Astrocyte of the spinal cord (primary cell): ENCODE results near the gene OR6B2.

Experiments
- DNase-seq: peaks from one replicate; pipeline ENCODE4 v3.0.0; 2011; ENCODE audit warnings: low read depth, low spot score
- H3K4me3 ChIP-seq: 2 replicates; pipeline ENCODE4 v1.5.1; 2011; ENCODE audit warnings: low read depth, mild to moderate bottlenecking, low read length, moderate library complexity
- in situ Hi-C: cut with HindIII; loops from 2 replicates; pipeline ENCODE4 v1.10.0; 2017; ENCODE audit warnings: low sequenced_read_pairs
- TF ChIP-seq, protein P1 (sequence below): IDR thresholded peaks from 2 replicates; pipeline ENCODE4 v1.5.1; 2012; ENCODE audit warnings: low read depth, mild to moderate bottlenecking, low read length, inconsistent platforms

Gene OR6B2

DNA sequence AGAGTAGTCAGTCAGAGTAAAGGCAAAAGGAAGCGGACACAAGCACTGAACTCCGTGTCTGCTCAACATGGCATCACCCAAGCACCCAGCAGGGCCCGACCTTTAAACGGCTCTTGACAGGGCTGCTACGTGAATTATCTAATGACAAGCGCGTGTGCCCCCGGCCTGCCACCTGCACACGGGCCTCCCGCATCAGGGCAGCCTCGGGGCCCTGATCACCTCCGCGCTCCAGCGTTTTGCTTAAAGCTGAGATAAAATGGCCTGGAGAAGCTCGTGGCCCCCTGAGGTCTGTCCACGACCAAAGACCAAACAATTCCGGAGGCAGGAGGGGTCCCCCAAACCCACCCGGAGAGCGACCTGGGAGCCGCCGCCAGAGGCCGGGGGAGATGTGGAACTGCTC, 5.5 kb downstream of the OR6B2 start:
- DNase-seq: no peak
- in situ Hi-C loops: no loop called here
- peak overlapping the region; percentile 67 for H3K4me3 ChIP-seq
- TF ChIP-seq, protein P1, sequence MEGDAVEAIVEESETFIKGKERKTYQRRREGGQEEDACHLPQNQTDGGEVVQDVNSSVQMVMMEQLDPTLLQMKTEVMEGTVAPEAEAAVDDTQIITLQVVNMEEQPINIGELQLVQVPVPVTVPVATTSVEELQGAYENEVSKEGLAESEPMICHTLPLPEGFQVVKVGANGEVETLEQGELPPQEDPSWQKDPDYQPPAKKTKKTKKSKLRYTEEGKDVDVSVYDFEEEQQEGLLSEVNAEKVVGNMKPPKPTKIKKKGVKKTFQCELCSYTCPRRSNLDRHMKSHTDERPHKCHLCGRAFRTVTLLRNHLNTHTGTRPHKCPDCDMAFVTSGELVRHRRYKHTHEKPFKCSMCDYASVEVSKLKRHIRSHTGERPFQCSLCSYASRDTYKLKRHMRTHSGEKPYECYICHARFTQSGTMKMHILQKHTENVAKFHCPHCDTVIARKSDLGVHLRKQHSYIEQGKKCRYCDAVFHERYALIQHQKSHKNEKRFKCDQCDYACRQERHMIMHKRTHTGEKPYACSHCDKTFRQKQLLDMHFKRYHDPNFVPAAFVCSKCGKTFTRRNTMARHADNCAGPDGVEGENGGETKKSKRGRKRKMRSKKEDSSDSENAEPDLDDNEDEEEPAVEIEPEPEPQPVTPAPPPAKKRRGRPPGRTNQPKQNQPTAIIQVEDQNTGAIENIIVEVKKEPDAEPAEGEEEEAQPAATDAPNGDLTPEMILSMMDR: no peak

DNA sequence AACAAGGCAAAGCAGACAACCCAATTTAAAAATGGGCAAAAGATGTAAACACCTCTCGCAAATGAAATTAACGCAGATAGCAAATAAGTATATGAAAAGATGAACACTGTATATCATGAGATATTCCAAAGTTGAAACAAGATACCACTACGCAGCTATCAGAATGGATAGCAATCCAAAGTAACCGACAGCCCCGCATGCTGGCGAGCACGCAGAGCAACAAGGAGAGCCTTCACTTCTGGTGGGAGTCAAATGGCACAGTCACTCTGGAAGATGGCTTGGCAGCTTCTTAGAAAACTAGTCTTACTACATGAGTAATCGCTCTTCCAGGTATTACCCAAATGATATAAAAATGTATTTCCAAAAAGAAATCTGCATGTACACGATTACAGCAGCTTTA, 6.4 kb downstream of the OR6B2 start:
- no peak for DNase-seq

DNA sequence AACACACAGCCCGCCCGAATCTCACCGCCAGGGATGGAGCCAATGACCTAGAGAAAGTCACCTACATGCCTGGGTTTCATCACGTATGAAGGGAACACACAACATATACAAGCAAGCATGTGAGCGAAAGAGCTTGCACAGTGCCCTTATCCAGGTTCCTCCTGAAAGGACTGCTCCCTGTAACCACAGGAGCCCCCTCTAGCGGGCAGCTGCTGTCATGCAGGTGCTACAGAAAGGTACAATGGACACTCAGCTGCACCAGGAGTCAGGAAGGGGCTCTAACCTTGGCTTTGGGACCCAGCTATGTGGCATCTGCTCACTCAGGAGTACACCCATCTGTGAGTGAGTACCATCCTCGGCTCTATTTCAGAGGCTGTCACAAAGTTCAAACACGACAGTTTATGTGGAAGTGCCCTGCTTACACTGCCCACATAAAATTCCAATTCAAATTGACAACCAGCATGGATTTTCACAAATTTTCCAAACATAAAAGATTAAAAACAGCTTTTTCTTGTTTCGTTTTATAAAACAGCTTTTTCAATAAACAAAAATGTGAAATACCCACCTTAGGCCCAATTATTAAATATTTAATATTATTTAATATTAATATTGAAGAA, 8.6 kb downstream of the OR6B2 start:
- peak; percentile 60 for DNase-seq
- TF ChIP-seq, protein P1: peak; percentile 98
- in situ Hi-C loops: no loop called here

More for the DNA sequence above, 6.4 kb downstream of the OR6B2 start:
- no peak overlapping the region for H3K4me3 ChIP-seq
- in situ Hi-C loops: no loop called here
- TF ChIP-seq, protein P1: no peak

DNA sequence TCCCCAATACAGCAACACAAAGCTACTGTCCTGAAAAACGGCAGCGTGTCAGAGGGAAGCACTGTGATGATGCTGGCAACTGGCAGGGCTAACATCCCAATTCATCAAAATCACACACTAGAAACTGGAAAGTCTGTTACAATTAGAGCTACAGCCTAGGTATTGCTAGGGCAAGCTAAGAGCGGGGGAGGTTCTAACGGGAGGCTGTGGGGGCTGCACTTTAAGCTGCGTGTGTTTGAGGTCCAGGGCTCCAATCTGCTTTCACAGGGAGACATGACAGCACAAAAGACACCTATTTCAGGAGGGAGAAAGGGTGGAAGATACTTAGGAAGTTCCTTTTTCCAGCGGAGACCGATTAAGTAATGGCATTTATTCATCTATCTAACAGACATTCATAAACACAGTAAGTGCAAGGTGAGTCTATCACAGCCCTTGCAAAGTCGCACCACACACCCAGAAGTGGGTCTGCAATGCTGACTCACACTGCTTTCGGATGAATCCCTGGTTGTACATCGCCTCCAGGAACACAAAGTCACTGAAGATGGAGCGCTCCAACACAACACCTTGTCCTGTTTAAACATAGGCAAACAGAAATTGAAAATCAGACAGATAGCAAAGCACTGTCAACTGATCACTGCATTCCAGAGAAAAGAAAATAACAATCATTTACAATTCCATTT, 12.0 kb downstream of the OR6B2 start:
- TF ChIP-seq, protein P1: no peak
- no peak overlapping the region for H3K4me3 ChIP-seq
- in situ Hi-C loops: no loop called here

More for the DNA sequence above, 8.6 kb downstream of the OR6B2 start:
- no peak overlapping the region for H3K4me3 ChIP-seq

DNA sequence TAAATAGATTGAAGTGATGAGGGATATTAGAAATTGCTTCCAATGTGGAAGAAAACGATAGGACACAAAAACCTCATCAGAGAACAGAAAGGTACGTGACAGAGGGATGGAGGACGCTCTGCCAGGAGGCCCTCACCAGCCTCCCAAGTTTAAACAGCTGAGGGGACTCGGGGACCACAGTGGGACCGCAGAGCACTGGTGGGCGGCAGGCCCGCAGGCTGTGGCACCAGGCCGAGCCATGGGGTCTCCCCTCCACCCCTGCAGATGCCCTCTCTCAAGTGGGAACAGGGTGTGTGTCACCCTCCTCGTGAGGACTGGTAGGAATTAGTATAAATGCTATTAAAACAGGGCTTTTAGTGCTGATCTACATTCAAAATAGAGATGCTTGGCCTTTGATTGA, 15.9 kb downstream of the OR6B2 start:
- TF ChIP-seq, protein P1: no peak
- DNase-seq: no peak
- in situ Hi-C loops: no loop called here
- no peak overlapping the region for H3K4me3 ChIP-seq

More for the DNA sequence above, 12.0 kb downstream of the OR6B2 start:
- DNase-seq: no peak

DNA sequence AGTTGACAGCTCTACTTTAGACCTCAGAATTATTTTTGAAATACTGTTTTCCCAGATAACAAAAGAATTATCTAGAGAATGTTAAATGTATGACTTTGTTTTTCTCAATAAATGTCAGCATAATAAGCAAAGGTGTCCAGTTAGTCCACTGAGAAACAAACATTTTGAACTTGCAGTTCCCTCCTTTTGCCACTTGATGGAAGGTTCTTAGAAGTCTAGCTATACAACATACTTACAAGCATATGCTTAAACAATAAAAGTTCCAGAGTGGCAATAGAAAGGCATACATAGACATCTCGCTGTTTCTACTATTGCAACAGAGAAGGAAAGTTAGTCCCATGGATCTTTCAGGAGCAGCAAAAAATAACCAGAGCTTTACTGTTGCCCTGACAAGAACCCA, 16.9 kb downstream of the OR6B2 start:
- in situ Hi-C loops: no loop called here

More for the DNA sequence above, 16.9 kb downstream of the OR6B2 start:
- DNase-seq: peak; percentile 24
- TF ChIP-seq, protein P1: peak; percentile 44
- no peak overlapping the region for H3K4me3 ChIP-seq
